Stimulated activated CD8-positive, alpha-beta memory T cell treated with anti-CD3 and anti-CD28 coated beads, Interleukin-4, amount 100 ng/mL, for 24 hours (primary cell): ENCODE results near the gene SNRPD3.
"Not testable (repeated sequence)": the region's sequence is repeated elsewhere in the genome, so short reads cannot be mapped to it uniquely, and the experiment has no call there.

Experiments used
- DNase-seq: peaks from one replicate; pipeline ENCODE4 v3.0.0-alpha.2; 2020; ENCODE audit warnings: low read depth

SNRPD3 gene

GRCh38 chr22:24592058-24592850, 36.5 kb downstream of the SNRPD3 start:
- no peak for DNase-seq

GRCh38 chr22:24592851-24593558, 37.2 kb downstream of the SNRPD3 start, which contains the start of gene LRRC75B:
LRRC75B (minus strand) TSS chr22:24593073; CDS start chr22:24593039, 34 bp downstream.
- DNase-seq: peak; percentile 22

- DNase-seq: not testable (repeated sequence)
Observed at GRCh38 chr22:24593559-24593835, 37.7 kb downstream of the SNRPD3 start.

GRCh38 chr22:24593836-24594568, 38.2 kb downstream of the SNRPD3 start:
- DNase-seq: no peak

- no peak for DNase-seq
Observed at GRCh38 chr22:24594569-24595120, 38.8 kb downstream of the SNRPD3 start.

GRCh38 chr22:24595228-24595627, 39.4 kb downstream of the SNRPD3 start:
- no peak for DNase-seq

GRCh38 chr22:24595863-24596262, 40.1 kb downstream of the SNRPD3 start:
- no peak for DNase-seq

GRCh38 chr22:24597076-24597475, 41.3 kb downstream of the SNRPD3 start:
- DNase-seq: not testable (repeated sequence)

- no peak for DNase-seq
Observed at GRCh38 chr22:24599514-24599913, 43.7 kb downstream of the SNRPD3 start.

GRCh38 chr22:24599958-24600715, 44.3 kb downstream of the SNRPD3 start:
- not testable (repeated sequence) for DNase-seq

- DNase-seq: no peak
Observed at GRCh38 chr22:24601217-24602104, 45.7 kb downstream of the SNRPD3 start.

GRCh38 chr22:24602105-24602749, 46.4 kb downstream of the SNRPD3 start:
- DNase-seq: not testable (repeated sequence)

GRCh38 chr22:24602847-24603769, 47.3 kb downstream of the SNRPD3 start, which contains the start of gene GGT1:
GGT1 (plus strand) TSS chr22:24603193; CDS start chr22:24611082, 7,889 bp downstream.
- not testable (repeated sequence) for DNase-seq

- not testable (repeated sequence) for DNase-seq
Observed at GRCh38 chr22:24603770-24604629, 48.2 kb downstream of the SNRPD3 start.

GRCh38 chr22:24606340-24606739, 50.5 kb downstream of the SNRPD3 start:
- DNase-seq: not testable (repeated sequence)

GRCh38 chr22:24607429-24607983, 51.7 kb downstream of the SNRPD3 start:
- peak; percentile 20 for DNase-seq

GRCh38 chr22:24608327-24608726, 52.5 kb downstream of the SNRPD3 start:
- DNase-seq: not testable (repeated sequence)
